ENCODE data around the gene FAM200C.
A peak's percentile ranks its signal among the peaks of the same experiment; 100 is the strongest.

Gene FAM200C

DNA sequence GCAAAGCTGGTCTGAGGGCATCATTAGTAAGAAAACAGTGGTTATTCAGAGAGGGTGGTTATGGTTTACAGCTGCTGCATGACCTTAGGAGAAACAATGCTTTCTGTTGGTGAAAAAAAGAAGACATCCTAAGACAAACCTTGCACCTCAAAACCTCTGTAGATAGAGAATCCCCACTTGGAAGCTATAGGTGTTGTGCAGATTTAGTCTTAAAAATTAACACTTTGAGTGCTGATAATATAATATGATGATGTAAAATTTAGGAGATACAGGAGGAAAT, 20.4 kb upstream of the FAM200C start:
- H3K36me3 ChIP-seq (replicated peaks; ENCODE audit: low read depth, low read length) = peaks cover 24% of the 10 kb centered on the region
- no peaks in the 10 kb centered on the region for H4K20me1 ChIP-seq (ENCODE audit: insufficient read depth, low read length)
- H3K79me2 ChIP-seq (ENCODE audit: low read length) = peaks cover 37% of the 10 kb centered on the region
- H3K4me1 ChIP-seq (ENCODE audit: low read length) = peaks cover 24% of the 10 kb centered on the region
- H3K9me3 ChIP-seq (ENCODE audit: insufficient read depth, low read length) = no peaks in the 10 kb centered on the region
- peak overlapping the region; percentile 60; the same call in 1 of the 2 replicates for H2AFZ ChIP-seq (ENCODE audit: low read depth, low read length)
- H3K27me3 ChIP-seq (ENCODE audit: low read depth, low read length) = no peaks in the 10 kb centered on the region
- TF ChIP-seq EZH2phosphoT487 (IDR thresholded peaks at IDR 0.05; ENCODE audit: low read depth) = no peak
- TF ChIP-seq, protein P1, sequence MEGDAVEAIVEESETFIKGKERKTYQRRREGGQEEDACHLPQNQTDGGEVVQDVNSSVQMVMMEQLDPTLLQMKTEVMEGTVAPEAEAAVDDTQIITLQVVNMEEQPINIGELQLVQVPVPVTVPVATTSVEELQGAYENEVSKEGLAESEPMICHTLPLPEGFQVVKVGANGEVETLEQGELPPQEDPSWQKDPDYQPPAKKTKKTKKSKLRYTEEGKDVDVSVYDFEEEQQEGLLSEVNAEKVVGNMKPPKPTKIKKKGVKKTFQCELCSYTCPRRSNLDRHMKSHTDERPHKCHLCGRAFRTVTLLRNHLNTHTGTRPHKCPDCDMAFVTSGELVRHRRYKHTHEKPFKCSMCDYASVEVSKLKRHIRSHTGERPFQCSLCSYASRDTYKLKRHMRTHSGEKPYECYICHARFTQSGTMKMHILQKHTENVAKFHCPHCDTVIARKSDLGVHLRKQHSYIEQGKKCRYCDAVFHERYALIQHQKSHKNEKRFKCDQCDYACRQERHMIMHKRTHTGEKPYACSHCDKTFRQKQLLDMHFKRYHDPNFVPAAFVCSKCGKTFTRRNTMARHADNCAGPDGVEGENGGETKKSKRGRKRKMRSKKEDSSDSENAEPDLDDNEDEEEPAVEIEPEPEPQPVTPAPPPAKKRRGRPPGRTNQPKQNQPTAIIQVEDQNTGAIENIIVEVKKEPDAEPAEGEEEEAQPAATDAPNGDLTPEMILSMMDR (IDR thresholded peaks at IDR 0.05; ENCODE audit: low read depth, low read length) = no peak
- H3K4me2 ChIP-seq (ENCODE audit: low read length) = peak overlapping the region; percentile 80
- H3K4me3 ChIP-seq (ENCODE audit: low read length) = peak overlapping the region; percentile 99
- H3K9ac ChIP-seq (ENCODE audit: low read length) = 0 out of 2 replicates have a peak overlapping the region, but pooled peaks have one; percentile 76
- H3K27ac ChIP-seq (ENCODE audit: low read length) = no peak overlapping the region

- Histone ChIP-seq H3K27ac (ENCODE audit: low read length) (peak overlapping the region; percentile 89), H3K27me3 (ENCODE audit: low read depth, low read length) (no peaks in the 10 kb centered on the region), H4K20me1 (ENCODE audit: insufficient read depth, low read length) (no peaks in the 10 kb centered on the region), H3K9me3 (ENCODE audit: insufficient read depth, low read length) (no peaks in the 10 kb centered on the region), H3K4me2 (ENCODE audit: low read length) (peak overlapping the region; percentile 80), H2AFZ (ENCODE audit: low read depth, low read length) (peak overlapping the region; percentile 60), H3K4me1 (ENCODE audit: low read length) (peaks cover 28% of the 10 kb centered on the region), H3K9ac (ENCODE audit: low read length) (peak overlapping the region; percentile 76), H3K36me3 (replicated peaks; ENCODE audit: low read depth, low read length) (peaks cover 19% of the 10 kb centered on the region), H3K4me3 (ENCODE audit: low read length) (peak overlapping the region; percentile 99), H3K79me2 (ENCODE audit: low read length) (peaks cover 37% of the 10 kb centered on the region)
- TF ChIP-seq, protein P1 (IDR thresholded peaks at IDR 0.05; ENCODE audit: low read depth, low read length) = no peak
- TF ChIP-seq EZH2phosphoT487 (IDR thresholded peaks at IDR 0.05; ENCODE audit: low read depth) = no peak
These were observed 19.8 kb upstream of the FAM200C start for GRCh38 chr5:160419458-160420330.

GRCh38 chr5:160418561-160419457, 19.0 kb upstream of the FAM200C start, which contains the start of gene SLU7:
TSS of gene SLU7 (minus strand) at chr5:160419081. CDS start at chr5:160415294, 3,787 bp downstream.
- no peaks in the 10 kb centered on the region for H4K20me1 ChIP-seq (ENCODE audit: insufficient read depth, low read length)
- H3K79me2 ChIP-seq (ENCODE audit: low read length) = peaks cover 37% of the 10 kb centered on the region
- H3K27me3 ChIP-seq (ENCODE audit: low read depth, low read length) = no peaks in the 10 kb centered on the region
- peak within 1 kb of the TSS; percentile 99 for H3K4me3 ChIP-seq (ENCODE audit: low read length)
- H3K4me1 ChIP-seq (ENCODE audit: low read length) = peaks cover 28% of the 10 kb centered on the region
- TF ChIP-seq, protein P1 (IDR thresholded peaks at IDR 0.05; ENCODE audit: low read depth, low read length) = no peak
- TF ChIP-seq EZH2phosphoT487 (IDR thresholded peaks at IDR 0.05; ENCODE audit: low read depth) = no peak
- H3K36me3 ChIP-seq (replicated peaks; ENCODE audit: low read depth, low read length) = peaks cover 13% of the 10 kb centered on the region
- H2AFZ ChIP-seq (ENCODE audit: low read depth, low read length) = peak within 1 kb of the TSS; percentile 68
- H3K4me2 ChIP-seq (ENCODE audit: low read length) = peak within 1 kb of the TSS; percentile 88
- no peaks in the 10 kb centered on the region for H3K9me3 ChIP-seq (ENCODE audit: insufficient read depth, low read length)
- H3K9ac ChIP-seq (ENCODE audit: low read length) = peak within 1 kb of the TSS; percentile 76
- peak within 1 kb of the TSS; percentile 89 for H3K27ac ChIP-seq (ENCODE audit: low read length)

GRCh38 chr5:160398806-160399205, 1.0 kb downstream of the FAM200C start:
- peak overlapping the region; percentile 78 for H3K4me2 ChIP-seq (ENCODE audit: low read length)
- H3K27ac ChIP-seq (ENCODE audit: low read length) = no peak overlapping the region
- no peaks in the 10 kb centered on the region for H3K79me2 ChIP-seq (ENCODE audit: low read length)
- TF ChIP-seq, protein P1 (IDR thresholded peaks at IDR 0.05; ENCODE audit: low read depth, low read length) = no peak
- TF ChIP-seq EZH2phosphoT487 (IDR thresholded peaks at IDR 0.05; ENCODE audit: low read depth) = no peak
- no peaks in the 10 kb centered on the region for H4K20me1 ChIP-seq (ENCODE audit: insufficient read depth, low read length)
- H3K4me1 ChIP-seq (ENCODE audit: low read length) = peaks cover 4% of the 10 kb centered on the region; the same call in 1 of the 2 replicates
- no peaks in the 10 kb centered on the region for H3K9me3 ChIP-seq (ENCODE audit: insufficient read depth, low read length)
- no peak overlapping the region for H2AFZ ChIP-seq (ENCODE audit: low read depth, low read length)
- peak overlapping the region; percentile 83 for H3K4me3 ChIP-seq (ENCODE audit: low read length)
- H3K9ac ChIP-seq (ENCODE audit: low read length) = peak overlapping the region; percentile 72
- no peaks in the 10 kb centered on the region for H3K27me3 ChIP-seq (ENCODE audit: low read depth, low read length)
- H3K36me3 ChIP-seq (replicated peaks; ENCODE audit: low read depth, low read length) = no peaks in the 10 kb centered on the region
